ENCODE data around the gene PLCB1. TPM values are rescaled to one million over a fixed set of nuclear protein-coding genes. Genes with fewer than 3 reads are reported as not detected.

Gene PLCB1
- total RNA-seq, 1 donor from 2014 or later = 37.4 TPM

DNA sequence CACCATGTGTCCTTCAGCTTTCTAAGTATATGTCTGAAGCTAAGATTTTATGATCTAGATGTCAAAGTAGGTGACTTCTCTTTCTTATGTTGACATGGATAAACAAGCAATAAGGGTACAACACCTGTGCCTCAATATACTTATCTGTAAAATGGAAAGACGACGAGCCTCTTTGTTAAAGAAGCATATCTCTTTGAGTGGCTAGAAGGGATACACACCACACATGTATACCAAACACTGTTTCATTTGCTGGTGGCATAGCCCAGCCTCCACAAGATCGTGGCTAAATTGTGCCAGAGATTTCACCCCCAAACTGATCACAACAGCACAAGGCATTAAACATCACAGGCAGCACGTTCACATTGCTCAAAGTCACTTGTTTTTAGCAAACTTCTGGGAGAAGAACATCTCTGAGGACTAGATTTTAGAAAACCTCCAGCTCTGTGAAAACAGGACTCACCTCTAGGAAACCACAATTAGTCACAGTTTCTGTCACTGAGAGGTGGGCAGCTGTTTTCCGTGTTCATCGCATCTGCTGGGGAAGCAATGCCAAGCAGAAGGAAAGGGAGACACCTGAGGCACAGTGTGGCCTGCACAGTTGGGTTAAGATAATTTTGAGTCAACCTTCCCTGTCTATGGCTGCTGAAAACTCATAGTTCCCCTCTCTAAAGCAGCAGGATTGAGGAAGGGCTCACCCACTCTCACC is 673.8 kb downstream of the PLCB1 start:
- H3K36me3 Mint-ChIP-seq (ENCODE audit: unreplicated experiment) = no peaks in the 10 kb centered on the region
- H3K4me1 Mint-ChIP-seq (ENCODE audit: low read depth, unreplicated experiment) = peaks cover 6% of the 10 kb centered on the region
- H3K9me3 Mint-ChIP-seq (ENCODE audit: unreplicated experiment) = no peaks in the 10 kb centered on the region
- H3K4me3 Mint-ChIP-seq (ENCODE audit: unreplicated experiment) = no peak overlapping the region
- DNase-seq = no peak
- peaks cover 3% of the 10 kb centered on the region for H3K27me3 Mint-ChIP-seq (ENCODE audit: unreplicated experiment)
- TF ChIP-seq, protein P1, sequence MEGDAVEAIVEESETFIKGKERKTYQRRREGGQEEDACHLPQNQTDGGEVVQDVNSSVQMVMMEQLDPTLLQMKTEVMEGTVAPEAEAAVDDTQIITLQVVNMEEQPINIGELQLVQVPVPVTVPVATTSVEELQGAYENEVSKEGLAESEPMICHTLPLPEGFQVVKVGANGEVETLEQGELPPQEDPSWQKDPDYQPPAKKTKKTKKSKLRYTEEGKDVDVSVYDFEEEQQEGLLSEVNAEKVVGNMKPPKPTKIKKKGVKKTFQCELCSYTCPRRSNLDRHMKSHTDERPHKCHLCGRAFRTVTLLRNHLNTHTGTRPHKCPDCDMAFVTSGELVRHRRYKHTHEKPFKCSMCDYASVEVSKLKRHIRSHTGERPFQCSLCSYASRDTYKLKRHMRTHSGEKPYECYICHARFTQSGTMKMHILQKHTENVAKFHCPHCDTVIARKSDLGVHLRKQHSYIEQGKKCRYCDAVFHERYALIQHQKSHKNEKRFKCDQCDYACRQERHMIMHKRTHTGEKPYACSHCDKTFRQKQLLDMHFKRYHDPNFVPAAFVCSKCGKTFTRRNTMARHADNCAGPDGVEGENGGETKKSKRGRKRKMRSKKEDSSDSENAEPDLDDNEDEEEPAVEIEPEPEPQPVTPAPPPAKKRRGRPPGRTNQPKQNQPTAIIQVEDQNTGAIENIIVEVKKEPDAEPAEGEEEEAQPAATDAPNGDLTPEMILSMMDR (IDR thresholded peaks at IDR 0.05; ENCODE audit: partially characterized antibody, unreplicated experiment) = no peak
- no peak overlapping the region for H3K27ac Mint-ChIP-seq (ENCODE audit: unreplicated experiment)

DNA sequence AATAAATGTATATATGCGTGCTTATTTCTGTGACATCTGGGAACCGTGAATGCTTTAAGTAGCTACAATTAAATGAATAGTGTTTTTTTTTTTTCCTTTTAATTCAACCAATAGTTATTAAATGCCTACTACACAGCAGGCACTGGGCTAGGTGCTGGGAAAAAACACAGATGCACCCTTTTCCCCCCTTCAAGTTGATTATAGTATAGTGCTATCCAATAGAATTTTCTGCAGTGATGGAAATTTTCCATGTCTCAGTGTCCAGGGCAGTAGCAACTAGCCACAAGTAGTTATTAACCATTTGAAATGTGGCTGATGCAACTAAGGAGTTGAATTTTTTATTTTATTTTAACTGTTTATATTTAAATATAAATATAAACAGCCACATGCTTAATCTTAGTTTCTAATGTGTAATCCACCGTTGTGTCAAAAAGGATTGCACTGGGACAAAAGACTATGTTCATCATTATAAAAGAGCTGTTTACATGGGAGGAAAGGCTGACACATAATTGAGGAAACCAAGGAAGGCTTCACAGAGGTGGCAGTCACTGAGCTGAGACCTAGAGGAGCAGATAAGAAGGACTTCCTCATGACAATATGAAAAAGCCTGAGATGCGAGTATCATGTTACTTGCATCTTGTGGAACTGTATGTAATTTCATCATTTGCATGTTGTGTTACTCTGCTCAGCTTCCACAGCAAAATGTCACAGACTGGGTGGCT is 675.6 kb downstream of the PLCB1 start:
- no peaks in the 10 kb centered on the region for H3K36me3 Mint-ChIP-seq (ENCODE audit: unreplicated experiment)
- no peak for DNase-seq
- H3K27ac Mint-ChIP-seq (ENCODE audit: unreplicated experiment) = no peak overlapping the region
- no peaks in the 10 kb centered on the region for H3K9me3 Mint-ChIP-seq (ENCODE audit: unreplicated experiment)
- no peak overlapping the region for H3K4me3 Mint-ChIP-seq (ENCODE audit: unreplicated experiment)
- peaks cover 6% of the 10 kb centered on the region for H3K4me1 Mint-ChIP-seq (ENCODE audit: low read depth, unreplicated experiment)
- TF ChIP-seq, protein P1 (IDR thresholded peaks at IDR 0.05; ENCODE audit: partially characterized antibody, unreplicated experiment) = no peak
- H3K27me3 Mint-ChIP-seq (ENCODE audit: unreplicated experiment) = peaks cover 3% of the 10 kb centered on the region

- Mint-ChIP-seq H3K4me1 (ENCODE audit: low read depth, unreplicated experiment) (peaks cover 6% of the 10 kb centered on the region), H3K4me3 (ENCODE audit: unreplicated experiment) (no peak overlapping the region)
- DNase-seq = no peak
Measured at GRCh38 chr20:8808202-8808535, 676.1 kb downstream of the PLCB1 start.

DNA sequence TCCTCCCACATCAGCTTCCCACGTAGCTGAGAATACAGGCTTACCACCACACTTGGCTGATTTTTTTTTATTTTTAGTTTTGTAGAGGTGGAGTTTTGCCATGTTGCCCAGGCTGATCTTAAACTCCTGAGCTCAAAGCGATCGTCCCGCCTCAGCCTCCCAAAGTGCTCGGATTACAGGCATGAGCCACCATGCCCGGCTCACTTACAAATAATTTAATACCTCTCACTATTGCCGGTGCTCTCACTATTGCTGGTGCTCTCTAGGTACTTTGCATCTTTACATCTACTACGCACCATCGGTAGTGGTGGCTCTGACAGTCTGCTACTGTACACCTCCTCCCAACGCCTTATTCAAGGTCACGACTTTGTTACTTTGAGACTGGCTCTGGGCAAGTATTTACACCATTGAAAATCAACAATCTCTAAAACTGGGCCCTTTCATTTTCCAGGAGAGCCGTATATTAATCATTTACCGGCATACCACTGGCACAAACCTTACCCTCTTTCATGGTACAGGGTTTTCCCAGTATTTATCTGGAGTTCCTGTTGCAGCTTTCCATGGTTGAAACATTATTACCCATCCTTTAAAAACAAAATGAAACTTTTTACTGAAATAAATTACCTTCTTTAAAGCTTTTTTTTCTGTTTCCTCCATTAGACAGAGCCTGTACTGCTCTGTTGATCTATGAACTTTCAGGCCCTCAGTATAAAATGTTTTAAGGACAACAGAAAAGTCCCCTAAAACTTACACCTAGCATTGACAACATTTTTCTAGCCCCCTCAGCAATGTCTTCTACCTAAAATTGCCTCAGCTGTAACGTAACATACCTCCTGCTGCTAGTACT is 677.3 kb downstream of the PLCB1 start:
- TF ChIP-seq, protein P1 (IDR thresholded peaks at IDR 0.05; ENCODE audit: partially characterized antibody, unreplicated experiment) = no peak
- Mint-ChIP-seq H3K27me3 (ENCODE audit: unreplicated experiment) (peaks cover 1% of the 10 kb centered on the region), H3K4me1 (ENCODE audit: low read depth, unreplicated experiment) (peaks cover 6% of the 10 kb centered on the region), H3K27ac (ENCODE audit: unreplicated experiment) (no peak overlapping the region), H3K4me3 (ENCODE audit: unreplicated experiment) (no peak overlapping the region), H3K36me3 (ENCODE audit: unreplicated experiment) (no peaks in the 10 kb centered on the region), H3K9me3 (ENCODE audit: unreplicated experiment) (no peaks in the 10 kb centered on the region)
- no peak for DNase-seq

More at GRCh38 chr20:8808202-8808535, 676.1 kb downstream of the PLCB1 start:
- H3K9me3 Mint-ChIP-seq (ENCODE audit: unreplicated experiment) = no peaks in the 10 kb centered on the region
- peaks cover 3% of the 10 kb centered on the region for H3K27me3 Mint-ChIP-seq (ENCODE audit: unreplicated experiment)
- TF ChIP-seq, protein P1 (IDR thresholded peaks at IDR 0.05; ENCODE audit: partially characterized antibody, unreplicated experiment) = no peak
- H3K27ac Mint-ChIP-seq (ENCODE audit: unreplicated experiment) = no peak overlapping the region
- no peaks in the 10 kb centered on the region for H3K36me3 Mint-ChIP-seq (ENCODE audit: unreplicated experiment)
